Measurements from ENCODE around the gene P2RX7. TPM values are rescaled to one million over a fixed set of nuclear protein-coding genes. Genes with fewer than 3 reads are reported as not detected.

The P2RX7 gene
- total and polyA plus RNA-seq, 2 donors (not counting 3 experiments of a cell fraction or from before 2014, with no cell fraction given), result 1.3 to 8.1 TPM

DNA sequence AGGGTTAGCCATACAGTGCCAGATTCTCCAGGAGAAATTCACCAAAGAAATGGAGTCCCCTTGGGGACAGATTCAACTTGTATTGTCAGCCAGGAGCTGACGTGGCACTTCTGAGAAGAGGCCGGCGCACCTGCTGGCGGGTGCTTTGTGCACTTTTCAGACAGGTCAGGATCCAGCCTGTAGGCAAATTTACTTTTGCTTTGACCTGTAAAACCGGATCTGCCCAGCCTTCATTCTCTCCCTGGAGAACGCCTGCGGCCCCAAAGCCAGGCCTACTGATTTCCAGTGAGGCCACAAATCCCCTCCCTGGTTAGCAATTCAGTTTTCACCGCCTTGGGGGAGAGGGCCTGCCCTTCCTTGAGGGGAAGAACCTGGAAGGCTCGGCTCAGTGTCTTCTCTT, 94.6 kb downstream of the P2RX7 start:
- H2AFZ ChIP-seq (ENCODE audit: low read depth, low read length), result no peak overlapping the region
- FAIRE-seq (no peak), DNase-seq (ENCODE audit: low read depth, low spot score) (no peak)
- no peak overlapping the region for H3K9ac ChIP-seq (replicated peaks; ENCODE audit: extremely low read depth, insufficient read depth, low read length)
- H3K27me3 ChIP-seq (ENCODE audit: control insufficient read depth in 2 of 2, insufficient read depth in 2 of 2, low read length in 2 of 2), result no peaks in the 10 kb centered on the region
- no peaks in the 10 kb centered on the region for H3K79me2 ChIP-seq (ENCODE audit: control insufficient read depth, insufficient read depth, low read length)
- H4K20me1 ChIP-seq (replicated peaks; ENCODE audit: control insufficient read depth, extremely low read depth, insufficient read depth, low read length), result no peaks in the 10 kb centered on the region
- dilution Hi-C loops (cut with MboI; ENCODE audit: extremely low pct_ligation_motif_present, low sequenced_read_pairs) (no loop called here), intact Hi-C loops (cut with micrococcal nuclease) (no loop called here)
- no peak overlapping the region for H3K4me2 ChIP-seq (ENCODE audit: insufficient read depth, low read length)
- ChIA-PET POLR2A (no interaction called here), CTCF (interaction anchor here (1.6 kb wide), 1 partner anchor 168 kb away, joined by 4 read pairs; no protein-coding TSS in a partner anchor)
- H3K36me3 ChIP-seq (ENCODE audit: control insufficient read depth in 2 of 2, extremely low read depth in 1 of 2, insufficient read depth in 2 of 2, low read length in 2 of 2), result peaks cover 3 to 9% of the 10 kb centered on the region in 2 experiments
- H3K27ac ChIP-seq (ENCODE audit: insufficient read depth, low read depth, low read length), result no peak overlapping the region
- no peak overlapping the region for H3K4me3 ChIP-seq (replicated peaks in 1 of 3; ENCODE audit: insufficient read depth in 1 of 3, low read depth in 1 of 3, low read length in 3 of 3)
- TF ChIP-seq EZH2 (IDR thresholded peaks at IDR 0.05; ENCODE audit: borderline replicate concordance, low read depth, low read length, severe bottlenecking), result no peak
- TF ChIP-seq GATA2 (IDR thresholded peaks at IDR 0.05; ENCODE audit: insufficient read depth, insufficient read length, low read depth, low read length), result no peak
- TF ChIP-seq POLR2AphosphoS5 (IDR thresholded peaks at IDR 0.05; ENCODE audit: insufficient read depth, low read depth, low read length), result no peak
- H3K9me1 ChIP-seq (replicated peaks; ENCODE audit: control insufficient read depth, extremely low read depth, insufficient read depth, low read length), result no peaks in the 10 kb centered on the region
- H3K9me3 ChIP-seq (replicated peaks; ENCODE audit: control insufficient read depth, insufficient read depth, low read length), result no peaks in the 10 kb centered on the region
- no TSS peak for BruUV-seq (replicated peaks)
- H3K4me1 ChIP-seq (ENCODE audit: control insufficient read depth, extremely low read depth, insufficient read depth, low read length), result no peaks in the 10 kb centered on the region

DNA sequence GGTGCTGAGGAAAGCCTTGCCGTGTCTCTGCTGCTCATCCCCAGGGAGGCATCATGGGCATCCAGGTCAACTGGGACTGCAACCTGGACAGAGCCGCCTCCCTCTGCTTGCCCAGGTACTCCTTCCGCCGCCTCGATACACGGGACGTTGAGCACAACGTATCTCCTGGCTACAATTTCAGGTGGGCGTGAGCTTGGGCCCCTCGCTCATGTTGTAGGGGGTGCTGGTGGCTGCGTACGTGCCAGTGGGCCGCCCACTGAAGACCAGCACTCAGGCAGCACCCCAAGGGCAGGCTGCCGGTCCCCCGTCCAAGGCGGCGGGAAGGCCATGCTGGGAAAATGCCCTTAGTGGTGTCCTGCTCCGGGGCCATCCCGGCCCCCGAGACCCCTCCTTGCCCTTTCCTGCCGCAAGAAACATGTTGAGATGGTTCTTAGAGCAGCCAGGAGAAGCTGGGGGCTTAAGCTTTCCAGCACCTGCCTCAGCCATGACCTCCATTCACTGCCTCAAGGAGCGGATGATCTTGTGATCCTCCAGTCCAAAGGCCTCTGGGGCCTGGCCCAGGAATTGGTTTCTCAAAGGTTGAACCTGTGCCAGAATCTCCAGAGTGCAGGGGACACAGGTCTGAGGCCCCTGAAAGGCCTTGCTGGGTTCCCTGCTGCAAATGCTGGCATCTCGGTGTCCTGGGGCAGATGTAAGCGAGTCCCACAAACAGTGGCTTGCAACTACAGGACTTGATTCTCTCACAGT, 96.4 kb downstream of the P2RX7 start:
- POLR2A ChIA-PET, result no interaction called here
- no peaks in the 10 kb centered on the region for H3K9me1 ChIP-seq (replicated peaks; ENCODE audit: control insufficient read depth, extremely low read depth, insufficient read depth, low read length)
- CTCF ChIA-PET, result interaction anchor here (0.7 to 2.2 kb wide), 7 partner anchors 10 to 169 kb away, joined by 3 to 8 read pairs (median 6); partner anchors contain the start of gene P2RX7

More for the DNA sequence above, 96.4 kb downstream of the P2RX7 start:
- Histone ChIP-seq H3K9me3 (replicated peaks; ENCODE audit: control insufficient read depth, insufficient read depth, low read length) (no peaks in the 10 kb centered on the region), H3K79me2 (ENCODE audit: control insufficient read depth, insufficient read depth, low read length) (no peaks in the 10 kb centered on the region), H3K4me2 (ENCODE audit: insufficient read depth, low read length) (no peak overlapping the region), H2AFZ (ENCODE audit: low read depth, low read length) (no peak overlapping the region), H3K36me3 (ENCODE audit: control insufficient read depth in 2 of 2, extremely low read depth in 1 of 2, insufficient read depth in 2 of 2, low read length in 2 of 2) (peaks cover 3 to 14% of the 10 kb centered on the region in 2 experiments), H4K20me1 (replicated peaks; ENCODE audit: control insufficient read depth, extremely low read depth, insufficient read depth, low read length) (no peaks in the 10 kb centered on the region), H3K27ac (ENCODE audit: insufficient read depth, low read depth, low read length) (no peak overlapping the region), H3K4me3 (replicated peaks in 1 of 3; ENCODE audit: insufficient read depth in 1 of 3, low read depth in 1 of 3, low read length in 3 of 3) (no peak overlapping the region), H3K9ac (replicated peaks; ENCODE audit: extremely low read depth, insufficient read depth, low read length) (no peak overlapping the region), H3K27me3 (ENCODE audit: control insufficient read depth in 2 of 2, insufficient read depth in 2 of 2, low read length in 2 of 2) (no peaks in the 10 kb centered on the region), H3K4me1 (ENCODE audit: control insufficient read depth, extremely low read depth, insufficient read depth, low read length) (no peaks in the 10 kb centered on the region)
- FAIRE-seq (no peak), DNase-seq (ENCODE audit: low read depth, low spot score) (no peak)
- TF ChIP-seq GATA2 (IDR thresholded peaks at IDR 0.05; ENCODE audit: insufficient read depth, insufficient read length, low read depth, low read length) (no peak), JUN (IDR thresholded peaks at IDR 0.05; ENCODE audit: borderline replicate concordance, insufficient read depth, insufficient read length, low read depth) (no peak)
- no TSS peak for BruUV-seq (replicated peaks)
- dilution Hi-C loops (cut with MboI; ENCODE audit: extremely low pct_ligation_motif_present, low sequenced_read_pairs), result no loop called here
- intact Hi-C loops (cut with micrococcal nuclease), result no loop called here

Measured in endothelial cell of umbilical vein (primary cell).